K562 (cell line): ENCODE data around the gene TBC1D16. TPM values are rescaled to one million over a fixed set of nuclear protein-coding genes. Genes with fewer than 3 reads are reported as not detected.

Source experiments
- ATF3 ChIP-seq, 2 experiments: fragments of 450-650 bp in 1 of 2; sonication (generic) in 1 of 2; formaldehyde crosslinking in 1 of 2; IDR thresholded peaks in 1 of 2; conservative IDR thresholded peaks in 1 of 2; 2 replicates each; pipeline versions ENCODE4 v1.6.1 to v1.8.1; 2016 to 2023; ENCODE audit warnings: mild to moderate bottlenecking in 2 of 2, moderate library complexity in 2 of 2, inconsistent platforms in 1 of 2, missing genetic modification reagents in 1 of 2
- C11orf30 ChIP-seq: fragments of 450-650 bp; IDR thresholded peaks from 2 replicates; pipeline ENCODE4 v1.6.1; 2016; ENCODE audit warnings: low read depth, mild to moderate bottlenecking
- CBX2 ChIP-seq: fragments of 200-600 bp; sonication (generic); IDR thresholded peaks from one replicate; pipeline ENCODE4 v1.6.1; 2012; ENCODE audit warnings: mild to moderate bottlenecking, low read length, inconsistent platforms; ENCODE audit not compliant: insufficient read depth, poor library complexity, severe bottlenecking
- FOXA3 ChIP-seq, 2 experiments: fragments of 450-650 bp in 1 of 2; sonication (generic) in 1 of 2; formaldehyde crosslinking; IDR thresholded peaks in 1 of 2; conservative IDR thresholded peaks in 1 of 2; 2 replicates each; pipeline versions ENCODE4 v1.4.0 to v1.8.0; 2020 to 2022; ENCODE audit warnings: mild to moderate bottlenecking in 2 of 2, missing genetic modification reagents in 1 of 2
- MBD2 ChIP-seq: sonication (generic); IDR thresholded peaks from 2 replicates; pipeline ENCODE4 v1.6.1; 2016; ENCODE audit warnings: low read depth, borderline replicate concordance
- MEIS2 ChIP-seq: fragments of 450-650 bp; IDR thresholded peaks from 2 replicates; pipeline ENCODE4 v1.6.1; 2014; ENCODE audit warnings: mild to moderate bottlenecking; ENCODE audit not compliant: partially characterized antibody
- MYNN ChIP-seq, 2 experiments: sonication (generic); formaldehyde crosslinking in 1 of 2; IDR thresholded peaks; 2 replicates each; pipeline versions ENCODE4 v1.5.0 to v1.6.1; 2016 to 2020; ENCODE audit warnings: antibody characterized with exemption in 1 of 2, missing genetic modification reagents in 1 of 2
- NR2C2 ChIP-seq, 2 experiments: fragments of 200-800 bp in 1 of 2; sonication (Bioruptor generic) in 1 of 2; sonication (generic) in 1 of 2; formaldehyde crosslinking in 1 of 2; IDR thresholded peaks; 2 replicates each; pipeline versions ENCODE4 v1.6.1 to v1.8.0; 2016 to 2022; ENCODE audit warnings: mild to moderate bottlenecking in 1 of 2, missing compliant biosample characterization in 1 of 2, missing genetic modification characterization in 1 of 2, missing genetic modification reagents in 1 of 2
- PCBP2 ChIP-seq: fragments of 200-400 bp; formaldehyde crosslinking; IDR thresholded peaks from 2 replicates; pipeline ENCODE4 v1.6.1; 2018; ENCODE audit warnings: low read length, low read depth, mild to moderate bottlenecking, moderate library complexity; ENCODE audit not compliant: poor library complexity, severe bottlenecking
- PURB ChIP-seq: sonication (generic); formaldehyde crosslinking; IDR thresholded peaks from 2 replicates; pipeline ENCODE4 v1.9.0; 2021; ENCODE audit warnings: low read depth, mild to moderate bottlenecking, missing genetic modification reagents
- SMAD4 ChIP-seq: fragments of 250-450 bp; sonication (Bioruptor Pico); conservative IDR thresholded peaks from 2 replicates; pipeline ENCODE4 v1.8.0; 2021; ENCODE audit warnings: inconsistent platforms, mild to moderate bottlenecking, moderate library complexity
- TEAD1 ChIP-seq, 2 experiments: fragments of 450-650 bp in 1 of 2; sonication (generic) in 1 of 2; formaldehyde crosslinking; IDR thresholded peaks; 2 replicates each; pipeline versions ENCODE4 v1.4.0 to v1.8.0; 2020 to 2022; ENCODE audit warnings: mild to moderate bottlenecking in 2 of 2, missing genetic modification reagents in 1 of 2
- ZC3H11A ChIP-seq: IDR thresholded peaks from 2 replicates; pipeline ENCODE4 v1.6.1; 2012; ENCODE audit warnings: low read depth, low read length, improper control_type of control experiment
- ZNF57 ChIP-seq: fragments of 450-650 bp; formaldehyde crosslinking; IDR thresholded peaks from 2 replicates; pipeline ENCODE4 v1.4.0; 2020; ENCODE audit warnings: mild to moderate bottlenecking, moderate library complexity
- polyA plus RNA-seq, 8 experiments: library from polyadenylated mRNA; depleted of rRNA in 4 of 8; stranded (reverse) in 5 of 8; unstranded in 3 of 8; fragments of >200 nt; fragmentation: Nextera tagmentation in 2 of 8; fragmentation: Illumina TruSeq in 1 of 8; extraction: Ambion mirVana in 2 of 8; extraction: Trizol in 1 of 8; gene quantifications; 2 replicates each; pipeline versions ENCODE4 v1.2.1 to v1.2.3, GENCODE V29; 2011 to 2014; ENCODE audit warnings: inconsistent platforms in 1 of 8, missing spikeins in 1 of 8
- total RNA-seq, 7 experiments: library from RNA; depleted of rRNA in 6 of 7; stranded (reverse); fragments of >200 nt in 6 of 7; fragmentation: Illumina TruSeq in 2 of 7; extraction: Trizol in 2 of 7; gene quantifications; 2 replicates each; pipeline versions ENCODE4 v1.2.1 to v1.2.3, GENCODE V29; 2011 to 2021; ENCODE audit warnings: low replicate concordance in 1 of 7
- TF ChIP-seq, protein P1 (sequence below): fragments of 450-650 bp; IDR thresholded peaks from 2 replicates; pipeline ENCODE4 v1.6.1; 2016; ENCODE audit warnings: mild to moderate bottlenecking, moderate library complexity

The TBC1D16 gene
- total and polyA plus RNA-seq, 9 of the 15 experiments (the other 6 are each of a cell fraction or from before 2014, with no cell fraction given) = 0.01 to 0.20 (median 0.03) TPM; not detected in 1

GRCh38 chr17:79905832-79906231, 129.8 kb downstream of the TBC1D16 start (continued):
- TF ChIP-seq, protein P1, sequence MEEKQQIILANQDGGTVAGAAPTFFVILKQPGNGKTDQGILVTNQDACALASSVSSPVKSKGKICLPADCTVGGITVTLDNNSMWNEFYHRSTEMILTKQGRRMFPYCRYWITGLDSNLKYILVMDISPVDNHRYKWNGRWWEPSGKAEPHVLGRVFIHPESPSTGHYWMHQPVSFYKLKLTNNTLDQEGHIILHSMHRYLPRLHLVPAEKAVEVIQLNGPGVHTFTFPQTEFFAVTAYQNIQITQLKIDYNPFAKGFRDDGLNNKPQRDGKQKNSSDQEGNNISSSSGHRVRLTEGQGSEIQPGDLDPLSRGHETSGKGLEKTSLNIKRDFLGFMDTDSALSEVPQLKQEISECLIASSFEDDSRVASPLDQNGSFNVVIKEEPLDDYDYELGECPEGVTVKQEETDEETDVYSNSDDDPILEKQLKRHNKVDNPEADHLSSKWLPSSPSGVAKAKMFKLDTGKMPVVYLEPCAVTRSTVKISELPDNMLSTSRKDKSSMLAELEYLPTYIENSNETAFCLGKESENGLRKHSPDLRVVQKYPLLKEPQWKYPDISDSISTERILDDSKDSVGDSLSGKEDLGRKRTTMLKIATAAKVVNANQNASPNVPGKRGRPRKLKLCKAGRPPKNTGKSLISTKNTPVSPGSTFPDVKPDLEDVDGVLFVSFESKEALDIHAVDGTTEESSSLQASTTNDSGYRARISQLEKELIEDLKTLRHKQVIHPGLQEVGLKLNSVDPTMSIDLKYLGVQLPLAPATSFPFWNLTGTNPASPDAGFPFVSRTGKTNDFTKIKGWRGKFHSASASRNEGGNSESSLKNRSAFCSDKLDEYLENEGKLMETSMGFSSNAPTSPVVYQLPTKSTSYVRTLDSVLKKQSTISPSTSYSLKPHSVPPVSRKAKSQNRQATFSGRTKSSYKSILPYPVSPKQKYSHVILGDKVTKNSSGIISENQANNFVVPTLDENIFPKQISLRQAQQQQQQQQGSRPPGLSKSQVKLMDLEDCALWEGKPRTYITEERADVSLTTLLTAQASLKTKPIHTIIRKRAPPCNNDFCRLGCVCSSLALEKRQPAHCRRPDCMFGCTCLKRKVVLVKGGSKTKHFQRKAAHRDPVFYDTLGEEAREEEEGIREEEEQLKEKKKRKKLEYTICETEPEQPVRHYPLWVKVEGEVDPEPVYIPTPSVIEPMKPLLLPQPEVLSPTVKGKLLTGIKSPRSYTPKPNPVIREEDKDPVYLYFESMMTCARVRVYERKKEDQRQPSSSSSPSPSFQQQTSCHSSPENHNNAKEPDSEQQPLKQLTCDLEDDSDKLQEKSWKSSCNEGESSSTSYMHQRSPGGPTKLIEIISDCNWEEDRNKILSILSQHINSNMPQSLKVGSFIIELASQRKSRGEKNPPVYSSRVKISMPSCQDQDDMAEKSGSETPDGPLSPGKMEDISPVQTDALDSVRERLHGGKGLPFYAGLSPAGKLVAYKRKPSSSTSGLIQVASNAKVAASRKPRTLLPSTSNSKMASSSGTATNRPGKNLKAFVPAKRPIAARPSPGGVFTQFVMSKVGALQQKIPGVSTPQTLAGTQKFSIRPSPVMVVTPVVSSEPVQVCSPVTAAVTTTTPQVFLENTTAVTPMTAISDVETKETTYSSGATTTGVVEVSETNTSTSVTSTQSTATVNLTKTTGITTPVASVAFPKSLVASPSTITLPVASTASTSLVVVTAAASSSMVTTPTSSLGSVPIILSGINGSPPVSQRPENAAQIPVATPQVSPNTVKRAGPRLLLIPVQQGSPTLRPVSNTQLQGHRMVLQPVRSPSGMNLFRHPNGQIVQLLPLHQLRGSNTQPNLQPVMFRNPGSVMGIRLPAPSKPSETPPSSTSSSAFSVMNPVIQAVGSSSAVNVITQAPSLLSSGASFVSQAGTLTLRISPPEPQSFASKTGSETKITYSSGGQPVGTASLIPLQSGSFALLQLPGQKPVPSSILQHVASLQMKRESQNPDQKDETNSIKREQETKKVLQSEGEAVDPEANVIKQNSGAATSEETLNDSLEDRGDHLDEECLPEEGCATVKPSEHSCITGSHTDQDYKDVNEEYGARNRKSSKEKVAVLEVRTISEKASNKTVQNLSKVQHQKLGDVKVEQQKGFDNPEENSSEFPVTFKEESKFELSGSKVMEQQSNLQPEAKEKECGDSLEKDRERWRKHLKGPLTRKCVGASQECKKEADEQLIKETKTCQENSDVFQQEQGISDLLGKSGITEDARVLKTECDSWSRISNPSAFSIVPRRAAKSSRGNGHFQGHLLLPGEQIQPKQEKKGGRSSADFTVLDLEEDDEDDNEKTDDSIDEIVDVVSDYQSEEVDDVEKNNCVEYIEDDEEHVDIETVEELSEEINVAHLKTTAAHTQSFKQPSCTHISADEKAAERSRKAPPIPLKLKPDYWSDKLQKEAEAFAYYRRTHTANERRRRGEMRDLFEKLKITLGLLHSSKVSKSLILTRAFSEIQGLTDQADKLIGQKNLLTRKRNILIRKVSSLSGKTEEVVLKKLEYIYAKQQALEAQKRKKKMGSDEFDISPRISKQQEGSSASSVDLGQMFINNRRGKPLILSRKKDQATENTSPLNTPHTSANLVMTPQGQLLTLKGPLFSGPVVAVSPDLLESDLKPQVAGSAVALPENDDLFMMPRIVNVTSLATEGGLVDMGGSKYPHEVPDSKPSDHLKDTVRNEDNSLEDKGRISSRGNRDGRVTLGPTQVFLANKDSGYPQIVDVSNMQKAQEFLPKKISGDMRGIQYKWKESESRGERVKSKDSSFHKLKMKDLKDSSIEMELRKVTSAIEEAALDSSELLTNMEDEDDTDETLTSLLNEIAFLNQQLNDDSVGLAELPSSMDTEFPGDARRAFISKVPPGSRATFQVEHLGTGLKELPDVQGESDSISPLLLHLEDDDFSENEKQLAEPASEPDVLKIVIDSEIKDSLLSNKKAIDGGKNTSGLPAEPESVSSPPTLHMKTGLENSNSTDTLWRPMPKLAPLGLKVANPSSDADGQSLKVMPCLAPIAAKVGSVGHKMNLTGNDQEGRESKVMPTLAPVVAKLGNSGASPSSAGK = peak; percentile 73
- TF ChIP-seq ZC3H11A = no peak
- TF ChIP-seq TEAD1 (CRISPR knock-in tag; IDR thresholded peaks at IDR 0.05) = no peak
- TF ChIP-seq C11orf30 = no peak
- peak; percentile 71 for TF ChIP-seq ATF3 (IDR thresholded peaks at IDR 0.05)
- TF ChIP-seq ATF3 (CRISPR knock-in tag; conservative IDR thresholded peaks at IDR 0.05) = no peak
- TF ChIP-seq CBX2 = no peak
- no peak for TF ChIP-seq MYNN (IDR thresholded peaks at IDR 0.05)
- TF ChIP-seq MYNN (CRISPR knock-in tag; IDR thresholded peaks at IDR 0.05) = no peak
- TF ChIP-seq MEIS2 = peak; percentile 25
- no peak for TF ChIP-seq ZNF57
- TF ChIP-seq PCBP2 = no peak
- TF ChIP-seq NR2C2 (CRISPR knock-in tag; IDR thresholded peaks at IDR 0.05) = no peak
- peak; percentile 22; the same call in 1 of the 2 replicates for TF ChIP-seq NR2C2 (tag; IDR thresholded peaks at IDR 0.05)
- no peak for TF ChIP-seq PURB (CRISPR knock-in tag)
- no peak for TF ChIP-seq MBD2
- TF ChIP-seq SMAD4 = no peak
- TF ChIP-seq FOXA3 (CRISPR knock-in tag; conservative IDR thresholded peaks at IDR 0.05 in 1 of 2, IDR thresholded peaks at IDR 0.05 in 1 of 2) = peak in 1 of 2 experiments; percentile 64; a peak in 1 of 4 replicates
